GM04504 (cell line): ENCODE results near the gene PSMB7.

ENCODE experiments used
- DNase-seq: peaks from one replicate; pipeline ENCODE4 v3.0.0-alpha.2; 2012; ENCODE audit warnings: low read depth

The PSMB7 gene

DNA sequence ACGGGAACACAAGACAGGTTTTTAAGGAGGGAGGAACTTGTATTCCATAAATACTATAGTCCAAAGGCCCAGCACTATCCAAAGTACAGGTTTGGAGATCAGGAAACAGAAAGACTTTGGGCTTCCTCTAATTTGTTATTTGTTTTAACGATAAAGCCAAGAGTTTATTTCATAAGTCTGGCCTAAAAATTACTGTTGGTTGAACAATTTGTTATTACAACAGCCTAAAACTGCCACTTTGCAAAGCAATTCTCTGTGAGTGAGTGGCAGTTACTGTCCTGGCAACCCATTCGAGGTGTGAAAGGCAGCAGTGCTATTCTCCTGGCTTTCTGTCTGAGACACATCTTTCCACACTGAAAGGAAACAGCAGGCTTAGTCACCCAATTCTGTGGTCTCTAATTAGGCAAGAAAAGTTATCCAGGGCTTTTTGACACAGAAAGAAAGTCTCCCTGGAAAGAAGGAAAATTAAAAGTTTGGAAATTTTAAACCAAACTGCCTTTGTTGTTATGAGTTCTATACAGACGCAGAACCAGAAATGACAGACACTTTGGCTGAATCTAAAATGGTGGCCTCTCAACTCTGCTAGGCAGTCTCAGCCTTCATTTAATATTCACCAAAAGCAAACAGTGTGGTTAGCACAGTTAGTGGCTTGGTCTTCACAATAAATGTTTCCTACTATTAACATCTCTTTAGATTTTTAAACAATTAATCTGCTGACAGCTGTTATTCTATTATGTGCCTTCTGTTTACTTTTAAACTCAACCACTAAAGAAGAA, 33.9 kb downstream of the PSMB7 start:
- peak; percentile 44 for DNase-seq

DNA sequence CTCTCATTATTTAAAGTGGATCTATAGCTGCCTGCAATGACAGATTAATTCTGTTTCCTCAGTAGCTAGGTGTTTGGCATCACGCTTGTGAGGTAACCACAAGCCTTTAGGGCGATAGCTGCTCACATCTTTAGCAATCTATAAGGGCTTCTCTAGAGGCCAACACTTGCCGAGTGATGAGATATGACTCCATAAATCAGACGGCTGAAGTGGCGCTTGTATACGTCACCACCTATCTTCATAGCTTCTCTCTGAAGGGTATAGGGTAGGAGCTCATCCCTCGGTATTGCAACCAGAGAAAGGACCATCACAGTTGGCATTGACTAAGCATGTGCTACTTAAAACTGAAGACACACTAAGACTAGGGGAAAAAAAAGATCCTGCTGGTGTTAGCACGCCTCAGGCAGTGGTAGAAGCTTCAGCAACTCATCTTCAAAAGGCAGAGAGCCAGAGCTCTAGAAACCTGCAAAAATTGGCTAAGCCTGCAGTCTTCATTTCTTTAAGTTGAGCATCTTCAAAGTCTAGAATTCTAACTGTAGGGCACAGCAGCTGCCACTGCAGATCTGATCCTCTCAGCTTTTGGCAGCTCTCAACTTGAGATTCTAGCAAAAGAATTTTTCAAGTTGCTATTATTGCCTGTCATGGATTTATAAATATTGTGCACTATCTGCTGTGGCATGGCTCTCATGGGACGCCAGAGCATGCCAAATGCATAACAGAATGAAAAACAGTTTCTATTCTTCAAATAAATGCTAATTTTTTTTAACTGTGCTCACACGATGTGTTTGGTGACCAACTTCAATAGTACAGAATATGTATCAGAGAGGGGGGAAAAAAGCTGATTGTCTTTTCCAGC, 37.5 kb downstream of the PSMB7 start:
- no peak for DNase-seq

DNA sequence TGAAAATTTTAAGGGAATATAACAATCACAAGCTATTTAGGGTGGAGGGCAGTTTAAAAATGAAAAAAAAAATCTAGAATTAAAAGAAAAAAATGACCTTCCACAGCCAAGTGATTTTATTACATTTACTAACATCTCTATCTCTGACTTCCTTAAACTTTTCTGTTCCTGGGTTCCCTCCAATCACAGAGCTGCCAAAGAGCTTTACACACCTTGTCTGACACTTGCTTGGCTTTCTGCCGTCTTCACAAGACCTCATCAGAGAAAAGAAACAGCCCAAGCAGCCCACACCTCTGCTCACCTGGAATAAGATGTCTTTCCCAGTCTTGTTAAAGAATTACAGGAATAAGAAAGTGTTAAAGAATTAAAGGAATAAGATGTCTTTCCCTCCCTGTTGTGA, 38.9 kb downstream of the PSMB7 start:
- DNase-seq: no peak

DNA sequence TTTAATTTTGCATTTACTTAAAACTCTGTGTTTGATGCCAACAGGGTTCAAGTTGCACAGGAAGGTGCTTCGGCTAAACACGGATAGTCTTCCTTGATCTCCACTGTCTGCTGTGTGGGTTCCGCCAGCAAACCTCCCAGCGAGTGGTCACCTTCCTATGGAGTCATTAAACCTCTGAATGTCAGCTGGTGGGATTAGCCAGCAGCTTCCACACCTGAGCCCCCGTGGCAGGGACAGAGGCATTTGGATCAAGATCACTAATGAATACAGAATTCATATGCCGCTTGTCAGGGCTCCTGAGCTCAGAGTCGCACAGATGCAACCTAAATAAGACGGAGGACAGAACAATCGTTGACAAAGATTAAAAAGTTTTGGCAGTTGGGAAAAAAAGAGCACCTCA, 39.5 kb downstream of the PSMB7 start:
- no peak for DNase-seq

DNA sequence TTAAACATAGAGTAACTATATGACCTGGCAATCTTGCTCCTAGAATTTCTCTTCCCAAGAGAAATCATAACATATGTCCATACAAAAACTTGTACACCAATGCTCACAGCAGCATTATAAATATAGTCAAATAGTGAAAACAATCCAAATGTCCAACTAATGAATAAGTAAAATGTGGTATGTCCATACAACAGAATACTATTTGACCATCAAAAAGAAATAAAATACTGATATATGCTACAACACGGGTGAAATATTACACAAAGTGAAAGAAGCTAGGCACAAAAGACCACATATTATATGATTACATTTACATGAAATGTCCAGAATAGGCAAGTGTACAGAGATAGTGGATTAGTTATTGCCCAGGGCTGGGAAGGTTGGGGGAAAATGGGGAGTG, 41.4 kb downstream of the PSMB7 start:
- no peak for DNase-seq

DNA sequence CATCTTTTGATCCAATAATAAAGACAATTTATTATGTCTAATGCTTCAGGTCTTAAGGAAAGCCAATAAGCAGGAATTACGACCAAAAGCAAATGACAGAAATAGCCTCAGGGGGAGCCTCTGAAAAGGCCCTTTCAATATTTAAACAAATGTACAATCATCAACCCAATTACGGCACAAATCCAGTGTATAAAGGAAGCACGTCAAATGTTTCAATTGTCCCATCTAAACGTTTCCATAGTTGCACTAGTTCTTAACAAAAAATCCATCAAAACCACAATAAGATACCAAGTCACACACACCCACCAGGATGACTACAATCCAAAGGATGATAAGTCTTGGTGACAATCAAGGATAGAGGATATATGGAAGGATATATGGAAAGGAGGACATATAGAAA, 41.9 kb downstream of the PSMB7 start:
- no peak for DNase-seq

DNA sequence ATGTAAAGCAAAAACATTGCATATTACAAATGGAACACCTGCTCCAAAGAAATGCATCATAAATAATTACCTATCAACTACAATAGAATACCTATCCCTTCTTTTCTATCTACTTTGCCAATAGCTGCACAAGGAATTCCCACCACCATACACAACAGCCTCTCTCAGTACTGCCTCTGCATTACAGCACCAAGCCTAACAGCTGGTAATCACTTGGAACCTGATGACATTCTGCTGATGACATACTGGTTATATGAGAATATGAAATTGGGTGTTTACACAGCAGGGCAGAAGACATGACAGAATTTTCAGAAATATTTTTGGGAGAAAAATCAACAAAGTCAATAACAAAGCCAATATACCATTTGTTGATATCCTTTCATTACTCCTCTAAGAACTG, 43.2 kb downstream of the PSMB7 start:
- DNase-seq: no peak

DNA sequence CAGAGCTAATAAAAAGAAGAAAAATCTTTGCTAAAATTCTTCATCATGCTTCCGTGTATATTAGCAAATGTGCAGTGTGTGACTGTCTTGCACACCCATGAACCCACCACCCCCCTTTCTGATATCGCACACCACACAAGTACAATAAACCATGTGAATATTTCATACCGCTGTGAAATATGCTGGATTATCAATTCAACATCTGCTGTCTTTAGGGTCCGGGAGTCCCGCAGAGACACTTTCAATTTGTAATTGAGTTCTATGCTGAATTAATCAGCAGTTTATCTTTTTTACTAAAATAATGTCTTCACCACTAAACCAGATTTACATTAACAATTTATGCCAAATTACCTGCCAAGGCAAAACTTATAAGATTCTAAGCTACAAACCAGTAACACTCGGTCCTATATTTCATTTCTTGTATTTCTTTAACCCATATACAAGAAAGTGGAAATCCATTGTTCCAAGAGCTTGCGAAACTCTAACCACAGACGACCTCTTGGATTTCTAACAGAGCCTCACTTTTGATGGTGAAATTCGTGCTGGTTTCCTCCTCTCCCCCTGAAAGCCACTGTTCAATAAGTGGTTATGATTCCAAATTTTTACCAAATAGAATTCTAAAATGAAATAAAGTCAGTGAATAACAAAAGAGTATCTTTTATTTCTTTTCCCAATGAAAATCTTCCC, 44.2 kb downstream of the PSMB7 start:
- DNase-seq: no peak

DNA sequence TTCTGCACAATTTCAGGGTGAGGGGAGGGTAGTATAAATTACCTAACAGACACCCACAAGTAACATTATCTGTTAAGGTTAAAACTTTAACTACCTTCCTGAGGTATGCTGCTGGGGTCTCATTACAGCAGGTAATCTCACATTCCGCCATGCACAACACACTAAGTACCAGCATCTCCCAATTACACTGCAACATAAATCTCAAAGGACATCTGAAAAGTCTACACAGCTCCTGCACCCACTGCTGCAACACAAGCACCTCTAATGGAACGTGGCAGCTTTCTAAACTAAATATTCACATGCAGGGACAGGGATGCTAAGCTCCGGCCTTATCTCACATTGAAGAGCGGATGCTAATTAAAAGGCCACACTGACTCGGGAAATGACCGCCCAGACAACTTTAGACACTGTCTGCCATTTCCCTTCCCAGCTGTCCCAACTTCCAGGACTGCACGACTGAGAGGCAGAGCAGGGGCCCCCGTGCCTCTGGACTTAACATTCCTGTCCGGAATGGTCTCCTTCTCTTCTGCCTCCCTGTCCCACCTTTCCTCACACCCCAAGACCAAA, 45.9 kb downstream of the PSMB7 start:
- no peak for DNase-seq

DNA sequence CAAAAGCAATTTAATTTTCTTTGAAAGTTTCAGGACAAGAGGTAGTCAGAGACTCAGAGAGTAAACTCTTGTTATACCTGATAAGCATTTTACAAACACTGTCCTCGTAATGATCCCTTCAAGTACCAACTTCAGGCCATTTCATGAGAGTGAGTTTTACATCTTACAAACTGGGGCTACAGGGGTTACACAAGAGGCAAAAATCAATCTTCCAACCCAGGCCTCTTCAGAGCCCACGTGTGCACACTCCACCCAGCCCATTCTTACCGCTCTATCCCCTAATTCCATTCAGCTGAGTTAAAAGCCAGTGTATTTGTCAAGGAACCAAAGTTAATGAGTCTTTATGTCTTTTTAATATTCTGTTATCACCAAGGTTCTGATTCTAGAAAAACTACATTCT, 46.5 kb downstream of the PSMB7 start:
- no peak for DNase-seq

DNA sequence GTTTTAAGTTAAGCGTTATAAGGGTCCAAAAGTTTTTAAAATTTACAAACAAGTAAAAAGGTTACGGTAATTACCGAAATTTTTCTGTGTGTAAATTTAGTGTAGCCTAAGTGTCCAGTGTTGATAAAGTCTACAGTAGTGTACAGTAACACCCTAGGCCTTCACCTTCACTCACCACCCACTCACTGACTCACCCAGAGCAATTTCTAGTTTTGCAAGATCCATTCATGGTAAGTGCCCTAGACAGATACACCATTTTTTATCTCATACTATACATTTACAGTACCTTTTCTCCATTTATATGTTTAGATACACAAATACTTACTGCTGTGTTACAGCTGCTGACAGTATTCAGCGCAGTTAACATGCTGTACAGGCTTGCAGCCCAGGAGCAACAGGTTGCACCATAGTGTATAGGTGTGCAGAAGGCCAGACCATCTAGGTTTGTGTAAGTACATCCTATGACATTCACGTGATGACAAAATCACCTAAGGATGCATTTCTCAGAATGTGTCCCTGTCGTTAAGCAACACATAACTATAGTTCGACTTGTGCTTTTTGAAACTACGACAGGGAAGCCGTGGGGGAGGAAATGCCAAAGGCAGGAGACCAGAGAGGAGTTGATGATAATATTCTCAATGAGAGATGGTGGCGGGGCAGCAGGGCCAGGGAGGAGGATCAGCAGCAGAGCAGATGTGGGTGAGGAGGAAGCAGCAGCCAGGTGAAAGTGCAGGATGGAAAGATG, 48.6 kb downstream of the PSMB7 start:
- DNase-seq: no peak

DNA sequence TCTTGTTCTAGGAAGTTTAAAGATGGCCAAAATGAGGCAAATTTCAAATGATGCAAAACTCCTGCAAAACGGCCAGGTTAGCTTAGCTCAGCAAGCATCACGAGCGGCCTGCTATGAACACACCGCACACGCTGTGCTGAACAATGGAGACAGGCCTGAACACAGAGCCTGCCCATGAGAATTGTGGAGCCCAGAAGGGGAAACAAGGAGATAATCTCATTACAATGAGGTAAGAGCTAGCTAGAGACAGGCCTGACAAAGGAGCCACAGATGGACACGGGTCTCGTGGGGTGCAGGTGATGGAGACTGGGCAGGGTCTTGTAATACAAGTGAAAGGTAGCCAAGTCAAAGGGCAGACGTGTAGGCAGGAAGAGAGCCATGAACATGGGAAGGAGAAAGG, 50.2 kb downstream of the PSMB7 start:
- no peak for DNase-seq

DNA sequence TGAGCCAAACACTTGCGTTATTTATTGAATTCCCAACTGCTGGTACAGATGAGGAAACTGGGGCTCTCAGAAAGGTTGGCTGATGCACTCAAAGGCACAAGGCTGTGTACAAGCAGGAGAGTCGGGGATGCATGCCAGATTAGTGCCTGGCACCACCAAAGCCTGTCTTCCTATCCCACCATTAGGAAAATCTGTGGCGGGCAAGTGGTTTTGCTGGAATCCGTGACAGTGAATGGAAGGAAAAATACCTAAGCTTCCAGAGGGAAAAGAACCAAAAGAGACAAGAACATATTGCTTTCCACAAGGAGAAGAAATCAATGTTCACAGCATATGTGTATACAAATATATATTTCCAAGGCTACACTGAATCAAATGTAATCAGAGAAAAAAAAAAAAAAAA, 51.1 kb downstream of the PSMB7 start:
- DNase-seq: no peak

DNA sequence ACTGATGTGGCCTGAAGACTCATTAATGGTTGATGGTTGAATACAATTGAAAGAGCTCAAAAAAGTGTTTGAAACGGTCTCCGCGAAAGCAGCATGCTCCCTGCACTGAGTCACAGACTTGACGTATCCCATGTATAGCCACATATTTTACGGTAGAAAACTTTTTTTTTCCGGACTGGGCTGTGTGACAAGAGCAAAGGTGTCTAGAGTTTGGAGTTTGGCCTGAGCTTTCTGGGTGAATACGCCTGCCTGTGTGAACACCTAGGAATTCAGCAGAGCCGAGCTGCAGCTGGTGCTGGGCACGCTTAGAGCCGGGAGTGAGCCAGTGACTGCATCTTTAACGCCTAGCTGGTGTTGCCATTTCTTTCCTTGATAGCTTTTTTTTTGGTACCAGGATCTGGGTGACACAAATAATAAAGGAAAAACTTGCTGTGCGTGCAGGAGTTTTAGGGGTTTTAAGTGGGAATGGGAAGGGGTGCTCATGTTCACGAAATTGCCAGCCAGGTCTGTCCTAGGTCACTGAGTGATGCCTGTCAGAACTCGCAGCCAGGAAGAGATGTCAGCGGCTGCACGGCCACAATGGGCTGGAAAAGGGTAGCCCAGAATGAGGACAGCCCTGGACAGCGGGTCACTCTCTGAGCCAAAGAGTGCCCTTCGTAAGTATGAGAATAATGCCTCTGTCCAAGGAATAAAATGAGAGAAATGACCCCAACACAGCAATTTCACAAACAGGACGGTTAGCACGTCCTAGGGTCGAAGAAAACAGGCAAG, 51.7 kb downstream of the PSMB7 start:
- no peak for DNase-seq

DNA sequence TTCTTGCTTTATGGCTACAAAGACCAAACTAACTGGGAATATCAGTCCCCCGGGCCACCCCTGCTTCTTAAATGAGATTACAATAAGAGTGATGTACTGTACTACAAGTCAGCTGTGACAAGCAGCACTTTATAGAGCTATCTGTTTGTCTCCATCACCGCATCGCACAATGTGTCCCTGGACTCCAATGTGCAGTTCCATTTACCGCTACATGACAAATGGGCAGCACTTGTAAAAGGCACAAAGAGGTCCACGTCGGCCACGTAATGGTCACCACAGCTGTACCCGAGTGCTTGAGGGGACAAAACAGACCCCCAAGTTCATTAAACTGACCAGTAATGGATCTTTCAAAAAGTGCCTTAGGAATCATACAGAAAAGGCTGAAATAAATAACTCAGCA, 54.1 kb downstream of the PSMB7 start:
- DNase-seq: no peak

DNA sequence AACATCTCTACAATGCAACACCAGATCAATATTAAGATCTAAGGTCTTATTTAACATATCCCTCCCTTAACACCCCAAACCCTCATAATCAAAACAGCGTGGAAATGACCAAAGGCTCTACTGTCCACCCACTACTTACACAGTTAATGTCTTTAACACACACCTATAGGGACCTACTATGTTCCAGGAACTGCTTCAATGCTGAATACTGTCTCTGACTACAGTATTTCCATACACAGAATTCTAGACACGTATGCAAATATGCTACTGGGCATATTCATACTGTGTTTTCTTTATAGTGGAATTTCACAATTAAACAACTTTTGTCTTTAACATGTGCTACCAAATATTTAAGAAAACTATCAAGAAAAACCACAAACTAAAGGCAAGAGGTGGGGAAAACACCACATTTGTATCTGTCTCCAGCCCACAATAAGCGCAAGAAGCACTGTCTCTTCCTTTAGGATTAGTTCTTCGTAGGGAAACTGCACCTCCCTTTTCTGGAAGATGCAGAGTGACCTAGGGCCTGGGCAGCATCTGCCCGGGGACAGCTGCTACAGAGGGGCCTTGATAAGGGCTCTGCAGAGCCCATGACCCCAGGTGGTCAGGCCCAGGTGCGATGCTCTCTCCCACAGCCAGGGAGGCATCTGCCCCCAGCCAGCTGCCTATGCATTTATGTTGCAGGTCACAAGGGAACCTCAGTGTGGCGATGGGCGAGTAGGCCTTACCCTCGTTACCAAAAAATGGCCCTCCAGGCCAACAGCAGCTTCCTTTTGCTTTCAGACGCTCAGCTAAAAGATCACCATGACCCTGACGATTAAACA, 55.2 kb downstream of the PSMB7 start:
- no peak for DNase-seq

DNA sequence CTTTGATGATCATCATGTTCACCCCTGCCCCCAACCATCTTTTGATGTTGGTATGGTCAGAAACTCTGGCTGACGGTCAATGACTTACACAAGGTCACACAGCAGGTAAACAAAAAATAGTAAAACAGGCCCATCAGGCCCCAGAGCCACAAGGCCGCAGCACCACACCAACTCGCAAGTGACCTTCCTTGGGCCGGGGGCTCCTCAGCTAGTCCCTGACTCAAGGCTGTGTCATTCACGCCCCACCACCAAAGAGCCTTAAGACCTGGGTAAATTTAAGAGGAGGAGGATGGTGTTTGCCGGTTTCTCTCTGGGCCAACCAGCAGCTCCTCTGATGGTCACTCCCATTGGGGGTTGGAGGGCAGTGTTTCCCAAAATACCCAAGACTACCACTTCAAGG, 55.8 kb downstream of the PSMB7 start:
- no peak for DNase-seq

DNA sequence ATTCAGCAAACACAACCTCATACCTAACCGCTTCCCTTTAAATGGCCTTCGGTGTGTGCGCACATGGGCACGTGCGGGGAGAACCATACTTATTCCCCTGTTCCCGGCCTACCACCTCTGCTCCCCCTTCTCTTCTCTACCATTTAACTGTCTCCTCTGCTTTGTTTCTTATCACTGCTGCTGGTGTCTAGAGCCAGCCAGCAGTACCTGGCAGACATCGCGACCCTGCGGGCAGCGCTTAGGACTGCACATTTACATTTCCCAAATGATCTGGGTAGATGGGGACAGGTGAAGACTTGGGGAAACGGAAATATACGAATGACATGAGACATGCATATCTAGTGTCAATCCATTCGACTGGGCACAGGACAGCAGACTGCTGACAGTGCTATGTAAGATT, 56.6 kb downstream of the PSMB7 start:
- no peak for DNase-seq

DNA sequence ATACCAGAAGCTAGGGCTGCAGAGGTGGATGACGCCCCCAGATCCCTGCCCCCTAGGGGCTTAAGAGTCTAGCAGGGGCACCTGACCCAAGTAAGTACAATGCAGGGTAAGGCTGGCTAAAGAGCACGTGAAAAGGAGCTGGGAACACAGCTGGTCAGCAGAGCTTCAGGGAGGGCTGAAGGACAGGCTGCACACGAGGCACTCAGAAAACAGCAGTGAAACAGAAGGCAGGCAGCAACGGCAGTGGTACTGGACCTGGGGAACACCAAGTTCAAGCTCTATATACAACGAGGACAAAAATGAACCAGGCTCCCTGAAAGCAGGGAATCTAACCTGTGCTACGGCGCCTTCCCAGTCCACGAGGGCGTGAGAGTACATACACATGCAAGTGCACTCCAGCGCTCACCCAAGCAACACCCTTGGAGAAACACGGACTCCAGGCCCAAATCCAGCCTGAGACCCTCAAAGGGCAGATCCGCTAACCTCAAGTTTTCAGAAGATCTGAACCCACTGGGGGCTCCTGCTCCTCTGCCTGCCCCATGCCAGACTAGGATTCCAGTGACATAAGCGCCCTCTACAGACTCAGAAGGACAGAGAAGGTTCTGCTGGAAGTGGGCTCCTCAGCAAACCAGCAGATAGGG, 57.4 kb downstream of the PSMB7 start:
- DNase-seq: no peak
